ENCODE measurements around the gene PHLPP1.

PHLPP1 gene

DNA sequence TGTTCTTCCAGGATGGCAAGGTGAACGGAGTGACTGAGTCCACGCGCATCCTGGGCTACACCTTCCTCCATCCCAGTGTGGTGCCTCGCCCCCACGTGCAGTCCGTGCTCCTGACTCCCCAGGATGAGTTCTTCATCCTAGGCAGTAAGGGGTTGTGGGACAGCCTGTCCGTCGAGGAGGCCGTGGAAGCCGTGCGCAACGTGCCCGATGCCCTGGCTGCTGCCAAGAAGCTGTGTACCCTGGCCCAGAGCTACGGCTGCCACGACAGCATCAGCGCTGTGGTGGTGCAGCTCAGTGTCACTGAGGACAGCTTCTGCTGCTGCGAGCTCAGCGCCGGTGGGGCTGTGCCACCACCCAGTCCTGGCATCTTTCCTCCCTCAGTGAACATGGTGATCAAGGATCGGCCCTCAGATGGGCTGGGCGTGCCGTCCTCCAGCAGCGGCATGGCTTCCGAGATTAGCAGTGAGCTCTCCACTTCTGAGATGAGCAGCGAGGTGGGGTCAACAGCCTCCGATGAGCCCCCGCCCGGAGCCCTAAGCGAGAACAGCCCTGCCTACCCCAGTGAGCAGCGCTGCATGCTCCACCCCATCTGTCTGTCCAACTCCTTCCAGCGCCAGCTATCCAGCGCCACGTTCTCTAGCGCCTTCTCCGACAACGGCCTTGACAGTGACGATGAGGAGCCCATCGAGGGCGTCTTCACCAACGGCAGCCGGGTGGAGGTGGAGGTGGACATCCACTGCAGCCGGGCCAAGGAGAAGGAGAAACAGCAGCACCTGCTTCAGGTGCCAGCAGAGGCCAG, 263.1 kb downstream of the PHLPP1 start:
- TF ChIP-seq TCF12 (IDR thresholded peaks at IDR 0.05; ENCODE audit: low read depth) (no peak), EP300 (IDR thresholded peaks at IDR 0.05; ENCODE audit: borderline replicate concordance) (no peak), RAD21 (IDR thresholded peaks at IDR 0.05; ENCODE audit: low read depth) (no peak), YY1 (IDR thresholded peaks at IDR 0.05; ENCODE audit: low read depth) (no peak), ZBTB7A (IDR thresholded peaks at IDR 0.05; ENCODE audit: low read depth) (no peak), TEAD4 (IDR thresholded peaks at IDR 0.05) (no peak), CREB1 (IDR thresholded peaks at IDR 0.05; ENCODE audit: low read depth) (no peak), REST (IDR thresholded peaks at IDR 0.05; ENCODE audit: low read depth) (no peak), USF1 (IDR thresholded peaks at IDR 0.05) (no peak), TAF1 (IDR thresholded peaks at IDR 0.05; ENCODE audit: low read depth) (no peak), CEBPB (IDR thresholded peaks at IDR 0.05) (no peak), EGR1 (IDR thresholded peaks at IDR 0.05) (no peak), FOXM1 (IDR thresholded peaks at IDR 0.05; ENCODE audit: borderline replicate concordance, low read depth) (no peak), MAX (IDR thresholded peaks at IDR 0.05) (no peak), NFIC (IDR thresholded peaks at IDR 0.05) (no peak)

- TF ChIP-seq TCF12 (IDR thresholded peaks at IDR 0.05; ENCODE audit: low read depth) (no peak), EP300 (IDR thresholded peaks at IDR 0.05; ENCODE audit: borderline replicate concordance) (no peak), ZBTB7A (IDR thresholded peaks at IDR 0.05; ENCODE audit: low read depth) (no peak), REST (IDR thresholded peaks at IDR 0.05; ENCODE audit: low read depth) (no peak), RAD21 (IDR thresholded peaks at IDR 0.05; ENCODE audit: low read depth) (no peak), TAF1 (IDR thresholded peaks at IDR 0.05; ENCODE audit: low read depth) (no peak), MAX (IDR thresholded peaks at IDR 0.05) (no peak), CEBPB (IDR thresholded peaks at IDR 0.05) (no peak), USF1 (IDR thresholded peaks at IDR 0.05) (no peak), YY1 (IDR thresholded peaks at IDR 0.05; ENCODE audit: low read depth) (no peak), CREB1 (IDR thresholded peaks at IDR 0.05; ENCODE audit: low read depth) (no peak), TEAD4 (IDR thresholded peaks at IDR 0.05) (no peak), NFIC (IDR thresholded peaks at IDR 0.05) (no peak), EGR1 (IDR thresholded peaks at IDR 0.05) (no peak), FOXM1 (IDR thresholded peaks at IDR 0.05; ENCODE audit: borderline replicate concordance, low read depth) (no peak)
These were observed 263.8 kb downstream of the PHLPP1 start for GRCh38 chr18:62979176-62979575.

- no peak for TF ChIP-seq CEBPB (IDR thresholded peaks at IDR 0.05)
- TF ChIP-seq USF1 (IDR thresholded peaks at IDR 0.05) = no peak
- no peak for TF ChIP-seq FOXM1 (IDR thresholded peaks at IDR 0.05; ENCODE audit: borderline replicate concordance, low read depth)
- no peak for TF ChIP-seq TCF12 (IDR thresholded peaks at IDR 0.05; ENCODE audit: low read depth)
- TF ChIP-seq EGR1 (IDR thresholded peaks at IDR 0.05) = no peak
- TF ChIP-seq YY1 (IDR thresholded peaks at IDR 0.05; ENCODE audit: low read depth) = no peak
- no peak for TF ChIP-seq NFIC (IDR thresholded peaks at IDR 0.05)
- no peak for TF ChIP-seq EP300 (IDR thresholded peaks at IDR 0.05; ENCODE audit: borderline replicate concordance)
- TF ChIP-seq MAX (IDR thresholded peaks at IDR 0.05) = no peak
- TF ChIP-seq ZBTB7A (IDR thresholded peaks at IDR 0.05; ENCODE audit: low read depth) = no peak
- TF ChIP-seq TEAD4 (IDR thresholded peaks at IDR 0.05) = no peak
- no peak for TF ChIP-seq CREB1 (IDR thresholded peaks at IDR 0.05; ENCODE audit: low read depth)
- no peak for TF ChIP-seq RAD21 (IDR thresholded peaks at IDR 0.05; ENCODE audit: low read depth)
- TF ChIP-seq TAF1 (IDR thresholded peaks at IDR 0.05; ENCODE audit: low read depth) = no peak
- no peak for TF ChIP-seq REST (IDR thresholded peaks at IDR 0.05; ENCODE audit: low read depth)
These were observed 264.6 kb downstream of the PHLPP1 start for GRCh38 chr18:62979900-62980299.
